ENCODE data around the gene S100A12.

Gene S100A12

DNA sequence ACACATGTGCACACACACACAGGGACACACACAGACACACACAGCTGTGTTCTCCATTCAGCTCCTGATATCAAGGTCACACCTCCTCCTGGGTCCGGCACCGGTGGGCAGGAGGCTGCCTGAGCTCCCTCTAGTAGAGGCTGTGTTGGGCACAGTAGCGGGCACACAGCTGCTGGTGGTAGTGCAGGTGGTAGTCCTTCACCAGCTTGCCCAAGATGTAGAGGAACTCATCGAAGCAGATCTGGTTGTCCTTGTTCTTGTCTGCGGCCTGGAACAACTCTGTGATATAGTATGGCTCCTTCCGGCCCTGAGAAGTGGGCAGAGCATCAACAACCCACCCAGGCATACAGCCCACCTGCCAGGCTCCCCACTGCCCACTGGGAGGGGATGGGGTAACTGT, 21.0 kb upstream of the S100A12 start:
- FAIRE-seq, result no peak

DNA sequence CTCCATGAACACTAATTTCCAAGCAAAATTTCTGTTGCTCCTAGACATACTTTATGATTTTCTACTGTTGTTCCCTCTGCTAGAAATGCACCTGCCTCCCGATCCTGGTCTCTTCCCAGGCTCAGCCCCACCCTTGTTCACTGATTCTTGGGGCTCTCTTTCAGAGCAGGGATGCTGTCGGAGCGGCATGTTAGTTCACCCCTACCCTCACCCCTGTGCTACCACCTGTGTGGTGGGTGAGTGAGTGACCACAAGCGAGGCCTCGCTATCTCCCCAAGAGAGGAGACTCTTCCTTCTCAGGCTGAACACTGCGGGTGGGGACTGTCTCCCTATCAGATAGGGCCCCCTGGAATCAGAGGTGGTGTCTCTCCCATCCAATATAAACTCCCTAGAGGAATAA, 20.4 kb upstream of the S100A12 start:
- no peak for FAIRE-seq

DNA sequence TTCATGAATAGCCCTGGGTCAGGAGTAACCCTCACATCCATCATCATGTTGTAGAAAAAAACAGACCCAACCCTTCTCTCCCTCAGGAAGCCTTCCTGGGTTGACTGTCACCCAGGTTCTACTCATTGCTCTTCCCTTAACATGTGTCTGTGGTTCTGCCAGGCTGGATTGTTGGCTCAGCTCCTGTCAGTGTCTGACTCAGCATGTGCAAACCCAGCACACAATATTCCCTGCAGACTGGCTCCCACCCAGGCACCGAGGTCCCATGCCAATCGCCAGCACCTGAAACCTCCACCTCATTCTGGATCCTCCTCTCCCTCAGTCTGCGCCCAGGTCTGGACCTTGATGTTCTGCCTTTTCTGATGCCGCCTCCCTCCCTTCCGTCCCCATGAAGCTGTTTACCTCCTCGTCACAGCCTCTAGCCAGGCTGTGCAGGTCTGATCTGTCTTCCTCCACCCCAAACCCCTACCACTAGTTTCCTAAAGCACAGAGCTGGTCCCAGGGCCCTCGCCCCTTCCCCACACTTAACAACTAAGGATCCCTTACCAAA, 19.8 kb upstream of the S100A12 start:
- no peak for FAIRE-seq

DNA sequence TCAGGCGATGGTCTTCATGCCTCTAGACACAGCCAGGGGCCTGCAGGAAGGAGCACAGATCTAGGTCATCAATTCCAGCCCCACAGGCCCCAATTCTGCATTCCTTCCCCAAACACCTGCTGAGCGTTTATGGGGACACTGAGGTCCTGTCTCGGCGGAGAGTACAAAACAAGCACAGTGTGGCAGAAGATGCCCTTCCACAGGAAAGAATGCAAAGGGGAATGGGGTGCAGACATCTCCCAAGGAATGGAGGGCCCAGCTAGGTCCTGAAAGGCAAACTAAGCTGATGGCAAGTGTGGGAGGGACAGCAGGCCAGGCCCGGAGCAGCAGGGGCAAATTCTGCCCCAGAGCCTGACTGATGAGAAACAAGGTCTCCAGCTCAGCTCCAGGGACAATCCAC, 19.0 kb upstream of the S100A12 start:
- no peak for FAIRE-seq

DNA sequence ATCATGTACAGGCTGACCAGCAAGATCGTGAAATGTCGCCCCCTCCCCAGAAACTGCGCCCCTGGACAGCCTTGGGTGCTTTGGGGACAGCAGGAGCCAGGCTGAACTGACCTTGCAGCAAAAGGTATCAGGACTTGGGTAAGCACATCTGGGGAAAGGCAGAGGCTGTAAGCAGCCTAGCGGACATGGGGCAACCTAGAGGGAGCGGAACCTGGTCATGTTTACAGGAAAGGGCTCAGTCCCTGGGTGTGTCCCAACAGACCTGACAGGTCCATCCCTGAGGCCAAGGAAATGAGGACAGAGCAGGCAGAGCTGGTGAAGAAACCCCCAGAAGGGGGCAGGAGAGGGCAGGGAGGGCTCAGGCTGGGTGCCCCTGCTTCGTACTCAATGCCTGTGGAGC, 18.5 kb upstream of the S100A12 start:
- FAIRE-seq, result no peak

DNA sequence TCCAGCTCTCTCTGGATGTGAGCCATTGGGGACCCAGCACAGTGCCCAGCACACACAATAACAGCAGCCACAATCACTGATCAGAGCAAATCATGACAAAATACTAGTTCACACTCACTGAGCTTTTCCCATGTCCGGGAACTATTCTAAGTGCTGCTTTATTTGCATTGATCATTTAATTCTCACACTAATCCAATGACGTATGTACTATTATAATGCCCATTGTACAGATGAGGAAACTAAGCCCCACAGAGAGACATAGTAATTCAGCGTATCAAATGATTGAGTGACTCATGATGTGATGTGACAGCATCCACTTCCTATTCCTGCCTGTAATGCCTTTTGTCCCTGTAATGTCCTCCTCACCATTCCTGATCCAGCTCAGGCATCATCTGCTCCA, 17.4 kb upstream of the S100A12 start:
- no peak for FAIRE-seq

DNA sequence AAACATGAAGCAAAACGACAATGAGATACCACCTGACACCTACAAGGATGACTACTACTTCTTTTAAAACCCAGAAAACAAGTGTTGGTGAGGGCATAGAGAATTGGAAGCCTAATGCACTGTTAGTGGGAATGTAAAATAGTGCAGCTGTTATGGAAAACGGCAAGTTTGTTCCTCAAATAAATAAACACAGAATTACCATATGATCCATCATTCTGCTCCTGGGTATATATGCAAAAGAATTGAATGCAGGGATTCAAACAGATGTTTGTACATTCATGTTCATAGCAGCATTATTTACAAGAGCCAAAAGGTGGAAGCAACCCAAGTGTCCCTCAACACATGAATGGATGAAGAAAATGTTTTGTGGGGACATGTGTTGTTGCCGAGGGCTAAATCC, 16.8 kb upstream of the S100A12 start:
- FAIRE-seq, result no peak

DNA sequence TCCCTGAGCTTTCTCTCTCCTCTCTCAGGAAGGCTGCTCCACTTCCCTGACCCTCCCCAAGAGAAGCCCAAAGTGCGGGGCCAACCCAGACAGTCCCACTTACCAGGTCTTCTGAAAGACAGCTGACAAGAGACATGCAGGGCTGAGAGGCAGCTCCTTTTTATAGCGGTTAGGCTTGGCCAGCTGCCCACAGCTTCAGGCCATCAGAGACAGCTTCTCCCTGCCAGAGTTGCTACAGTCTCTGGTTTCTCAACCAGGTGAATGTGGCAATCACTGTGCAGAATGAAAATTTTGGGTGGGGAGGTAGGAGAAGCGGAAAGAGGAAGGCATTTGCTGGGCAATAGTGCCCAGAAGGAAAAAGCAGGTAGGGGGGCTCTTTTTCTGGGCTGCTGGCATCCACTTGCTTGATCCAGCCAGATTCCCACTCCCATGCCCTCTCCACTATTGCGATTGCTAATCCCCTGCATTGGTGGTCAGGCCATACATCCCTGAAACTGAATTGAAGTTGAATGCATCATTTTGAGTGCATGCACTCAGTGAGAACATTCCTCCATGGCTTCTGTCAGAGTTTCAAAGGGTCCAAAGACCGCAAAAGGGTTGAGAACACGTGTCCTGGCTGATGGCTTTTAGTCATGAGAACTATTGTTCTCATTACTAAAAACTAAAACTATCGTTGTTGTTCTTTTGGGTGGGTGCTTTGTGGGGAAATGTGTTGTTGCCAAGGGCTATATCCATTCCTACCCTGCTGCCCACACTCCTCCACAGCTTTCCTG, 15.7 kb upstream of the S100A12 start, which contains the start of gene S100A8:
Gene S100A8, minus strand, starts transcription at position 136 of the 773 bp plus-strand sequence. CDS start 538 bp downstream, outside the sequence.
- FAIRE-seq, result no peak

DNA sequence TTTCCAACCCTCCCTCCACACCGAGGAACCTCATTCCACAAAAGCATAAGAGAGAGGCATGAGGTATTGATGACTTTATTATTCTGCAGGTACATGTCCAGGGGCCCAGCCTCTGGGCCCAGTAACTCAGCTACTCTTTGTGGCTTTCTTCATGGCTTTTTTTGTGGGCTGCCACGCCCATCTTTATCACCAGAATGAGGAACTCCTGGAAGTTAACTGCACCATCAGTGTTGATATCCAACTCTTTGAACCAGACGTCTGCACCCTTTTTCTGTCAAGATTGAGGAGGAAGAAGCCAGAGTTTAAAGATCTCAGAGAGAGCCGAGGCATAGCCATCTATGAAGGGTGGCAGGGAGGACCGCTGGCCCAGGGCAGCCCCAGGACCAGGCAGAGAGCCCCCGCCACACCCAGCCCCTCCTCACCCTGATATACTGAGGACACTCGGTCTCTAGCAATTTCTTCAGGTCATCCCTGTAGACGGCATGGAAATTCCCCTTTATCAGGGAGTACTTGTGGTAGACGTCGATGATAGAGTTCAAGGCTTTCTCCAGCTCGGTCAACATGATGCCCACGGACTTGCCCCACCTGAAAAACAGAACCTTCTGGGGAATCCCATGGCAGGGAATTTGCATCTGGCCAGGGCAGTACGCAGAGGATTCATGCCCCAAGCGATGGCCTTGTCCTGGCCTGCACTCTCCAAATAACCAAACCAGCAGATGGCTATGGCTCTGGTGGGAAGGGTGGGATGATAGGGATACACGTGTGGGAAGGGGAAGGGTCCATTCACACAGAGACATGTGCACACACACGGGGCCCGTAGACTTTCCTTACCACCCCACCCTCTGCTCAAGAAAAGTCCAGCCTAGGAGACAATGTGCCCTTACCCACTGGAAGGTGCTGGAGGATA, 14.8 kb upstream of the S100A12 start:
- FAIRE-seq, result no peak

DNA sequence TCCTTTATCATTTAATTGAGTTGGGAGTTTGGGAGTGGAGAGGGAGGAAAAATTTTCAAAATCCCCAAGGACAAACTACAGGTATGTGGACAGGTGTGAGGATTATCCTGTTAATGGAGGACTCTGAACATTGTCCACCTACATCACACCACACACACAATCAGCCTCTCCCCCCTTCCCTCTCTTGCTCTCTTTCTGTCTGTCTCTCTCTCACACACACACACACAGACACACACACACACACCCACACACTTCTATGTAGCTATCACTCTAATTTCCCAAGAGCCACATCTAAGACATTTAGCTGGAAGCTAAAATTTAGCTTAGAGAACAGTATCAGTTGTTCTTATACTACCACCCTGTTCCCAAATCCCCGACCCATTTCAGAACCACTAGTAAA, 14.0 kb upstream of the S100A12 start:
- no peak for FAIRE-seq

DNA sequence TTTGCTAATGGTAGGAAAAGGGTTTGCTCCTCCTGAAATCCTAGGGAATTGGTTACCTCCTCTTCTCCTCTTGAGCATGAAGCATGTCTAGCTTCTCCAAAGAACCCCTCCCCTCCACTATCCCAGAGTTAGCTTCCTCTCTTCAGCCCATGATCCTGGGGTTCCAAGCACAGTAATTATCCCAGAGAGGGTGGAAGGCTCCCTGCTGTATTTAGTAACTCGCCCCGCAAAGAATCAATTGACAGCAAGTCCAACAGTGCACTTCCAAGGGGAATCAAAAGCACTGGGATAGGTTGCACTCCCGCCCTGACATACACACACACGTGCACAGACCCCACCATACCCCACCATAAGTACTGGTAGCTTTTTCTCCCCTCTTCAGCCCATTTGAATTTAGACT, 12.4 kb upstream of the S100A12 start:
- FAIRE-seq, result no peak

DNA sequence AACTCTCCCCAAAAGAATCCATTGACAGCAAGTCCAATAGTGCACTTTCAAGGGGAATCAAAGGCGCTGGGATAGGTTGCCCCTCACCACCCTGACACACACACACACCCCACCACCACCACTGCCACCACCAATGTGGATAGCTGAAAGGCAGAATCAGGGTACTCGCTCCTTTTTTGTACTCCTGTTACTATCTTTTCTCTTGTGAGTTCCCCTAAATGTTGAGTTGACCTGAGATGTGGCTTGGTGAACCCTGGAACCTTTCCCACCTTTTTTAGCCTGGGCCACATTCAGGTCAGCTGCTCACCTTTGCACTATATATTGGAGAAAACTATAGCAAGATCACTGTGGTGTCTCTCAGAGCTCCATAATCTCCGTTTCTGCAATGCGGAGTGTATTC, 11.6 kb upstream of the S100A12 start:
- FAIRE-seq, result no peak

DNA sequence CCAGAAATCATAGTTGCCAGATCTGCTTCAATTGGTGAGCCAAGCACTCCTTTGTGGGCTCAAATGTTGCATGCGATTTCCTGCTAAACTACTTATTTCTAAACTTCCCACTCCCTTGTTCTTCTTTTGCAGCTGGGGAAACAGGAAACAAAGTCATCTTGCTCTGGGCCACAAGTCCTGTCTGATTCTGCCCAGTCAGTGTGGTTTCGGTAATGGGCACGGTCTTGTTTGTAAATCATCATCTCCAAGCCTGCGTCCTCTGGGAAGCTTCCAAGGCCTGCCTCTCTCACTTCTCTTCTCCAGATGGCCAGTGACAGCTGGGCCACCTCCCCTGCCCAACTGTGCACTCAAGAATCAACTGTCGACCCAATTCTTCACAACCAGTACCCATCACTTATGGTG, 11.1 kb upstream of the S100A12 start:
- FAIRE-seq, result no peak

DNA sequence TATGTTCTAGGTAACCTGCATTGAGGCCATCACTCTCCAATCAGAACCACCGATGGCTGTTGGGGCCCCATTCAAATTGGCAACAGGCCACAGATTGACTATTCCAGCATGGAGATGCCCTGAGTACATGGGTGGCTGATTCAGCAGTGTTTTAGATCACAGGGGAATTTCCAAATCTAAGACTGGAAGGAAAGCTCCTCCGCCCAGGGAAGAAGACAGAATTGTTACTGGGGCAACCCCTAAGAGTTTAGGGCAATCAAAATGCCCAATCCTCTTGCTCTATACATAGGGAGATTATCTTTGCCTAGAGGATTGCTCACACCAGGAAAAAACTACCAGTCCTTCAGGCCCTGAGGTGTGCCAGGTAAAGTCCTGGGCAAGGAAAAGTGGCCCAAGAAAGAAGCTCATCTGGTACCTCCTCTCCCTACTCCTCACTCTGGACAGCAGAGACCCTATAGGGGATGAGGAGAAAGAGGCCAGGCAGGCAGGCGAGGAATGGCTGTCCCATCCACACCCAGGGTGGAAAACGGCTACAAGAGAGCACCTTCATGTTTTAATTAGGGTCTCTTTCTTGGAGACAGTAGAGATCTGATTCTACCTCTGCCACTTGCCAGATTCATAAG, 9.6 kb upstream of the S100A12 start:
- no peak for FAIRE-seq

DNA sequence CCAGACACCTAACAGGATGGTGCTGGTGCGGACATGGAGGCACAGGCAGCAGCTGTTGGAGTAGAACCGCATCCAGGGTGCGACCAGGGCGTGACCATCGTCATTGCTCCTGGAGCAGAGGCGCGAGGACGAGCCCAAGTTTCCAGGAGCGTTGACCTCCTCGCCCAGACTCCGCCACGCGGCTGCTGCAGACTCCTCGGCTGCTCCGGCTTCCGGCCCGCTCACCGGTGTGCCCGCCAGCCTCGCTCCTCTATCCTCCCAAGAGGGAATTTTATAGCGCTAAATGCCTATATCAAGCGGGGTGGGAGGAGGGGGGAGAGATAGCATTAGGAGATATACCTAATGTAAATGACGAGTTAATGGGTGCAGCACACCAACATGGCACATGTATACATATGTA, 5.3 kb upstream of the S100A12 start:
- no peak for FAIRE-seq

DNA sequence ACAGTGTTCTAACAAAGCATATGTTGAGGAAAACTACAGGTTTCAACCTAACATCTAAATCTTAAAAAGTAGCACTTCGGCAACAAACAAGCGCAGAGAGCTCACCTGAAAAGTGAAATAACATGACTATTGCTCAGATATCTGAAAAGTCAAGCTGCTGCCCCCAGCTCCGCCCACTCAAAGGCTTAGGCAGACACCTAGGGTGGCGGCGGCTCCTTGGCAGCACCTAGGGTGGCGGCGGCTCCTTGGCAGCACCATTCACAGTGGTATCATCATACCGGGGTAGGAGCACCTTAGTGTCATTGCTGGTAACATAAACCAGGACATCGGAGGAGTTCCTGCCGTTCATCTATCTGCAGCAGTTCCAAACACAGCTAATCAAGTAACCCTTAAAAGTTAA, 4.2 kb upstream of the S100A12 start:
- FAIRE-seq, result no peak

DNA sequence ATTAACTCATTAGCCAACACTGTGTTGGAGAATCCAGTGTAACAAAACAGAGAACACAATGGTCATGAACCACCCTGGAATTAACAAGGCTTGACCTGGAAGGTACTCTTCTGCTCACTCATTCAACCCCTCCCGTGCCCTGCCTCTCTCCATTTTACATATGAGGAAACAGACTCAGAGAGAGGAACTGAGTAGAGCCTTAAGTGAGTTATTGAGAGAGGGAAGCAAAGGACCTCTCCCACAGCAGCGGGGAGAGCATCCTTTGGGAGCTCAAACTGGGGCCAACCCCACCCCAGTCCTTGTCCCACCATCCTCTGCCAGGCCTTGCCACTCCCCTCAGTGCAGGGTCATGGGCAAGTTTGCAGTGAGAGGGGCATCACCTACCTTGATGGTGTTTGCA, 1.4 kb downstream of the S100A12 start:
- FAIRE-seq, result no peak

DNA sequence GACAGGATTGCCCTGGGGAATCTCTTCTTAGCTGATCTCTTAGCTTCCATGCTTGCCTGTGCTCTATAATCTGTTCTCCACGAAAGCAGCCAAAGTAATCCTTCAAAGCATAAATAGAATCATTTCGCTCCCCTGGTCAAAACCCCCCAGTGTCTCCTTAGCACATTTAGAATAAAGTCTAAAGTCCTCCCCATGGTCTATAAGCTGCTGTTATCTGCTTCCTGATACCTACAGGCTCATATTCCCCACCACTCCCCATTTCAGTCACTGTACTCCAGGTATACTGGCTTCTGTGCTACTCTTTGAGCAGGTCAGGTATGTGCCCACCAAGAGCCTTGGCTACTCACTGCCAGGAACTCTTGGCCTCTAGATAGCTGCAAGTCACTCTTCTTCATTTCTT, 2.9 kb downstream of the S100A12 start:
- no peak for FAIRE-seq

DNA sequence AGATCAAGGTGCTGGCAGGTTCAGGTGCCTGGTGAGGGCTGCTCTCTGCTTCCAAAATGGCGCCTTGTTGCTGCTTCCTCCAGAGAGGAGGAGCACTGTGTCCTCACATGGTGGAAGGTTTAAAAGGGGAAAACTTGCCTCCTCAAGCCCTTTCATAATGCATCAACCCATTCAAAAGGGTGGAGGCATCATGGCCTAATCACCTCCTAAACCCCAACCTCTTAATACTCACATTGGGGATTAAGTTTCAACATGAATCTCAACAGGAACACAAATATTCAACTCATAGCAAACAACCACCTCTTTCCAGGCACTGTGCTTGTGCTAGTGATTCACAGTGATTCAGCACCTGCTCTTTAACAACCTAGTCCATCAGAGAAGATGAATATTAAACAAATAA, 4.2 kb downstream of the S100A12 start:
- FAIRE-seq, result no peak

DNA sequence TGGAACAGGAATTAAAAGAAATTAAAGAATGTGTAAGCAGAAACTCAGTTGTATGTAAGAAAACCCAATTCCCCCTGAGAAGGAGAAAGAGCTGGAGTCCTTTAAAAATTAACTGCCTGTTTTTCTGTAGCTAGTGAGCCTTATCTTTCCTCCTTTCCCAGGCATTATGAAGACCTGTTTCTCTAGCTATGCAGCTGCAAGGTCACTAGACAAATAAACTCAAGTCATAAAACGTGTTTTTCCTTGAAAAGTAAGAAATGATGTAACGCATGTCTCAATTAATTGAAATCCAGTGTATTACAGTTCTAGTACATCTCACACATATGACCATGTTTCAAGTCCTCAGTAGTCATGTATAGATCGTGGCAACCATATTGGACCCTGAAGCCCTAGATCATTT, 5.3 kb downstream of the S100A12 start:
- FAIRE-seq, result no peak

DNA sequence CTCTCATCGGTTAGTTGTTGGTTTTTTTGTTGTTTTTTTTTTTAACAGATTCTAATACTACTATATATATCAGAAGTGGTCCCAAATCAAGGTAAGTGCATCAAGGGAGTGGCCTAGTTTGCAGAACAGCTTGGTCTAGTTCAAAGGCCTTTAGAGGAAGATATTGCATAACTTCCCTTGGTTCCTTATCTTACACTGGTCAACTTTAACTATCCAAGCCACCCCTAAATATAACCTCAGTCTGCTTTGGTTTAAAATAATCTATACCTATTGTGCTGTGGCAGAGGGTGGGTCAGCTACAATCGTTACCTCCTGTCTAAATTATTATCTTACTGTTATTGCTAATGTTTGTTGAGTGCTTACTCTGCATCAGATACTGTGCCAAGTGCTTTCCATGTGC, 6.9 kb downstream of the S100A12 start:
- no peak for FAIRE-seq

DNA sequence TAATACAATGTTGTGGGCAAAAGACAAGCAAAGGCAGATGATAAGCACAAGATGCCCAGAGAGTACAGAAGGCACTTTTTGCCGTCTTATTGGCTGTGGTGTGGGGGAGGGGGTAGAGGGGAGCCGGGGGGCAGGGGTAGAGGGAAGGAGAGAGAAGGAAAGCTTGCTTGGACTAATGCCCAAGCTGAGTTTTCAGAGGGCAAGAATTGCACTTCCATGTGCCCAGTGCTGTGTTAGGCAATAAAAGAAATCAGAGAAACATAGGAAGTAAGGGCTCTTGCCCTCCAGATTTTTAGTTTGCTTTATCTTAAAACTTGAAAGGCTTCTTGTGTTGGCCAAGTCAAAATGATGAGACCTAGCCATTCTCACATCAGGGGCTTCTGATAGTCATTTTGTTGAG, 8.3 kb downstream of the S100A12 start:
- FAIRE-seq, result no peak

DNA sequence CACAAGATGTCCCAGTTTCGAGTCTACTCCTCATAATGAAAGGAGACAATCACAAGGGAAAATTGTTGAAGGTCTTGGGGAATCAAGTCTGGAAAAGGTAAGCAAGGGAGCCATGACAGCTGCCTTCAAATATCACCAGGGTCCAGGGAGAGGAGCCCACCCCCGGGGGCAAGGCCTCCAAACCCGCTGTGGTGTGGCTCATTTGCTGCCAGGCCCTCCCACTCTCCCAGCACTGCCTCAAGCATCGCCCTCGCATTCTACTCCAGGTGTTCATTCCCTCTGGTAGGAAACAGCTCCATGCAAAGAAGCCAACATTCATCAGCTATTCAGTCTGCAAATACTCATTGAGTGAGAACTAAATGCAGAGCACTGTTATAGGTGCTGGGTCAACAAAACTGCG, 9.2 kb downstream of the S100A12 start:
- FAIRE-seq, result no peak

DNA sequence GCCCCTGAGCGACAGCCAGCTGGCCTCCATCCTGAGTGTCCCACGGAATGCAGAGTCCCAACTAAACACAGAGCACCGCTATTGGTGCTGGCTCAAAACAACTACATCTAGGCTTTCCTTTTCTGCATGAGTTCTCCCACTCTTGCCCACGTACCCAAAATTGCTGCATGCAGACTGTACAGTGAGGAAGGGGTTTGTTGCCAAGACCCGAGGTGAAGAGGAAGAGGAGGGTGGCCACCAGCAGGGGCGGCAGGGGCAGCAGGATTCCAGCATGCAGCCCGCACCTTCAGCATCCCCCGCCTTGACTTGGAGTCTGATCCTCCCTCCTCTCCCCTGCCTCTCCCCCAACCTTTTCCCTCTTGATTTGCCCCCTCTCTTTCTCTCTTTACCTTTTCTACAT, 9.7 kb downstream of the S100A12 start:
- FAIRE-seq, result no peak
